HG03108 (cell line): ENCODE measurements around the gene FEN1.

Source experiments
- ATAC-seq: cut with Tn5 transposase; IDR thresholded peaks from one replicate; pipeline ENCODE4 v1.9.1; 2021; ENCODE audit warnings: moderate library complexity; ENCODE audit not compliant: unreplicated experiment

Gene FEN1

GRCh38 chr11:61792310-61793082 is at the start of gene FEN1, which contains the start of gene TMEM258:
Gene FEN1, plus strand, starts transcription at chr11:61792911. Its CDS starts 2,451 bp downstream, at chr11:61795362.
Gene TMEM258, minus strand, starts transcription at chr11:61792599. Its CDS starts 41 bp downstream, at chr11:61792558.
- peak; percentile 74 for ATAC-seq

- no peak for ATAC-seq
These were observed 49.1 kb upstream of the FEN1 start for GRCh38 chr11:61743486-61744095.

DNA sequence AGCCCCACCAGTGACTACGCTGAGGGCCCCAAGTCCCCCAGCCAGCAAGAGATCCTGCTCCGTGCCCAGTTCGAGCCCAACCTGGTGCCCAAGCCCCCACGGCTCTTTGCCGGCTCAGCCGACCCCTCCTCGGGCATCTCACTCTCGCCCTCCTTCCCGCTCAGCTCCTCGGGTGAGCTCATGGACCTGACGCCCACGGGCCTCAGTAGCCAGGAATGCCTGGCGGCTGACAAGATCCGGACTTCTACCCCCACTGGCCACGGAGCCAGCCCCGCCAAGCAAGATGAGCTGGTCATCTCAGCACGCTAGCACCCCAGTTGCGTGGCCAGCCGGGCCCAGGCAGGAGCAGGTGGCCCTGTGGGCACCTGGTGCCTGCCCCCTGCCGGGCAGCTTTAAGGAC is 48.5 kb upstream of the FEN1 start:
- ATAC-seq = no peak

DNA sequence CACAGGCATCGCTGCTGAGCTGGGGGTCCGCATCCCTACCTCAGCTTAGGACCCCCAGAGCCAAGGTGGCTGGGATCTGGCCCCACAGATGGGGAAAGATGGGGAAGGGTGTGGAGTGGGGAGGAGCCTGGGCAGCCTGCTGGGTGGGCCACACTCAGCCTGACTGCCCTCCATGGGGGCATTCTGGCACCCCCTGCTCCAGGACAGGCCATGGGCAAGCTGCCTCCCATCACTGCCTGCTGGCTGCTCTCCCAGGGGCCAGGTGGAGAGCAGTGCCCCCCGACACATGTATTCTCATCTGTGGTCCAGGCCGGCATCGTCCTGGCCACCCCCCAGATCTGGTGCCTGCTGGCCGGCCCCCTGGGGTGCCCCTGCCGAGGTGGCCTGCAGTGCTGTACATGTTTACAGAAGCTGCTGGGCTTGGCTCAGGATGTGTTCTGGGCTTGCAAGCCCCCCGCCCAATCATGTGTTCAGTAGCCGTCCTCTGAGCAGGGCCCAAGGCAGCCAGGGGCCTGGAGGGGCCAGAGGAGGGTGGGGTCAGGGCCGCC is 48.0 kb upstream of the FEN1 start:
- no peak for ATAC-seq

DNA sequence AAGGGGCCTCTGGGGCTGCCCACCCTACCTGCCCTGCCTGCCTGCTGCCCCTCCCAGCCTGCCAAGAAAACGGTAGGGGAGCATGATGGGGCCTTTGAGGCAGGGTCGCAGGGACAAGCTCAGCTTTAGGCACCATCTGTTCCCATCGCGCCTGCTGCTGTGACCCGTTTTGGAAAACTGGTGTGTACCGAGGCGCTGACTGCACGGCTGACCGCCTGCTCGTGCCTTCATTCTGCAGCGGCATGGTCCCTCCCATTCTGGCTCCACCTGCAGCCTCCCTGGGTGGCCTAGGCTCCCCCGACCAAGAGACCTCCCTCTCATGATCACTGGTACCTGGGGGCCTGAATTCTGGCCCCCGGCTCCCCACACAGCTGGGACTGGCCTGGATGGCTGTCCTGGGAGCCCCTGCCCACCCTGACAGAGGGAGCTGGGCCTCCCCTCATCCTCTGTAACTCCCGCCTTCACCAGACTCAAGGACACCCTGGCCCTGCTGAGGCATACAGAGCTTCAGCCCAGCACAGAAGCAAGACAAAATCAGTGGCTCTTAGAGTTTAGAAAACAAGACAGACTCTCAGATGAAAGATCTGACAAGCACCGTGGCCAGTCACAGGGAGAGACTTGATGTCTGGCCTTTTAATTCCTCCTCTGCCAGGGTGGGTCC is 46.8 kb upstream of the FEN1 start:
- no peak for ATAC-seq

GRCh38 chr11:61746442-61747191 is 46.1 kb upstream of the FEN1 start:
- ATAC-seq = no peak

GRCh38 chr11:61747192-61747966 is 45.3 kb upstream of the FEN1 start:
- ATAC-seq = peak; percentile 57

- ATAC-seq = no peak
These were observed 44.8 kb upstream of the FEN1 start for GRCh38 chr11:61747967-61748285.

DNA sequence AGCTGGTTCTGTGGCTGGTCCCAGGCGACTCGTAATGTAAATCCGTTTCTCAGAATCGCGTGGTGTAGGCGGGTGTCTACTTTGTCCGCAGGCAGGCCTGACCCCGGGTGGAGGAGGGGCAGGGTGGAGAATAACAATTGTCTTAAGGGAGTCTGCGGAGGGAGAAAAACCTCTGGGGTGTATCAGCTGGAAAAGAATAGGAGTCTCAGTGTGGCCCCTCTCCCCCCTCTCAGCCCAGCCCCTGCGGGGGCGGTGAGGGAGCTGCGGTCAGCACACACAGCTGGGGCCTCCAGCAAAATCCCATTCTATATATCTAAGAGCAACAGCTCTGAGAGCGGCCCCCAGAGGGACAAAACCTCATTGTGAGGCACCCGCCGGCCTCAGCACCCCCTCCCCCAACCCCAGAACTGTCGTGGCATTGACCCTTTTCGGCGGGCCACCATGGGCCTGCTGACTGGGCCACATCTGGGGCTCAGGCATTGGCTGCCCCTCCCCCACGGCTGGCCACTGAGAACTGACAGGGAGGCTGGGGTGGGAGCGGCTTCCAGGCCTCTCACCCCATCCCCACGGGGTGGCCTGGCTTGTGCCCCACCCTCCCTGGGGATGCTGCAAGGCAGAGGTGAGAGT is 43.0 kb upstream of the FEN1 start:
- ATAC-seq = no peak

DNA sequence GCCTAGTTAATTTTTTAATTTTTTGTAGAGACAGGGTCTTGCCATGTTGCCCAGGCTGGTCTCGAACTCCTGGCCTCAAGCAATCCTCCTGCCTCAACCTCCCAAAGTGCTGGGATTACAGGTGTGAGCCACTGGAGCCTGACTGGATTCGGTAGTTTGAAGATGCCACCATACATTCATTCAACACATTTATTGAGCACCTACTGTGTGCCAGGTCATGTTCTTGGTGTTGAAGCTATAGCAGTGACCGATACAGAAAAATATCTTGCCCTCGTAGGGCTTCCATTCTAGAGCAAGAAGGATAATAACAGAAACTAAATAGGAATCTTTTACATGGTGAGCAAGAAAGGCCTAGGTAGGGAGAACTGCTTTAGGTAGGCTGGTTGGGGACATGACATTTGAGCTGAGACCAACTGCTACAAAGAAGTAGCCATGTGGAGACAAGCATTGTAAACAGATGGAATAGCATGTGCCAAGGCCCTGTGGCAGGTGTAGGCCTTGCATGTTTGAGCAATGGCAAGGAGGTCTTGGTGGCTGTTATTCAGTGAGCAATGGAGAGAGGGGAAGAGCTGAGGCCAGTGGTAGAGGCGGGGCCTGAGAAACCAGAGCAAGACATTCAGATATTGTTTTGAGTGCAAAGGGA is 42.0 kb upstream of the FEN1 start:
- ATAC-seq = no peak

- no peak for ATAC-seq
These were observed 41.3 kb upstream of the FEN1 start for GRCh38 chr11:61751384-61751783.

GRCh38 chr11:61752117-61752924 is 40.4 kb upstream of the FEN1 start, which contains the start of gene MYRF:
Gene MYRF, plus strand, starts transcription at chr11:61752636. Its CDS starts 109 bp downstream, at chr11:61752745.
- no peak for ATAC-seq

- no peak for ATAC-seq
These were observed 39.7 kb upstream of the FEN1 start for GRCh38 chr11:61752925-61753521.

DNA sequence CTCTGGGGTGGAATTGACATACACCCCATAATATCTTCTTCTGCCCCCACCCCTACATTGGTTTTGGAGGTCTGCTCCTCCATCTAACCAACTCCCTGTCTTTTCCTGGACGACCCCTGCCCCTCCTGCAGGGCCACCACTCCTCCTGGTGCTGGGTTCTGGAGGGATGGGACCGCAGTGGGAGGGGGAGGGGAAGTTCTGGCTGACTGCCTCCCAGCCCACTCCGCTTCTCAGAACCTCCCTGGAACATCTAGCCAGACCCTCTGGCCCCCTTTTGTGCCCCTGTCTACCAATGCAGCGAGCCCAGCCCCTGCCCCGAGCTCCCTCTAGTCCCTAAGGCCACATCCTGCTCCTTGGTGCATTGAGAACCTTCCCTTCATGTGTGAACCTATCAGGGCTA is 39.0 kb upstream of the FEN1 start:
- ATAC-seq = no peak

GRCh38 chr11:61754534-61755482 is 37.9 kb upstream of the FEN1 start:
- ATAC-seq = no peak

GRCh38 chr11:61756147-61756451 is 36.6 kb upstream of the FEN1 start:
- ATAC-seq = no peak
